HG02763 (cell line): ENCODE measurements around the gene AFAP1.

Source experiments
- ATAC-seq: cut with Tn5 transposase; IDR thresholded peaks from one replicate; pipeline ENCODE4 v1.9.1; 2021; ENCODE audit warnings: mild to moderate bottlenecking, moderate library complexity; ENCODE audit not compliant: unreplicated experiment

AFAP1 gene

GRCh38 chr4:7759635-7760034 lies 180.0 kb downstream of the AFAP1 start:
- no peak for ATAC-seq

GRCh38 chr4:7759216-7759615 lies 180.4 kb downstream of the AFAP1 start:
- ATAC-seq: no peak

- ATAC-seq: no peak
These were observed 181.2 kb downstream of the AFAP1 start for GRCh38 chr4:7758476-7758875.

- ATAC-seq: no peak
These were observed 181.9 kb downstream of the AFAP1 start for GRCh38 chr4:7757501-7758471.

GRCh38 chr4:7756561-7757355 lies 182.9 kb downstream of the AFAP1 start:
- no peak for ATAC-seq

GRCh38 chr4:7756071-7756470 lies 183.6 kb downstream of the AFAP1 start:
- ATAC-seq: no peak

GRCh38 chr4:7755561-7755960 lies 184.1 kb downstream of the AFAP1 start:
- ATAC-seq: no peak

- no peak for ATAC-seq
These were observed 184.9 kb downstream of the AFAP1 start for GRCh38 chr4:7754565-7755262.

GRCh38 chr4:7753931-7754465 lies 185.7 kb downstream of the AFAP1 start:
- ATAC-seq: no peak

- ATAC-seq: no peak
These were observed 186.4 kb downstream of the AFAP1 start for GRCh38 chr4:7753271-7753670.

- no peak for ATAC-seq
These were observed 187.0 kb downstream of the AFAP1 start for GRCh38 chr4:7752649-7753048.

GRCh38 chr4:7750972-7751371 lies 188.7 kb downstream of the AFAP1 start:
- no peak for ATAC-seq

GRCh38 chr4:7750523-7750922 lies 189.1 kb downstream of the AFAP1 start:
- ATAC-seq: no peak

GRCh38 chr4:7747566-7747965 lies 192.1 kb downstream of the AFAP1 start:
- ATAC-seq: no peak

GRCh38 chr4:7747062-7747385 lies 192.6 kb downstream of the AFAP1 start:
- no peak for ATAC-seq

- no peak for ATAC-seq
These were observed 193.2 kb downstream of the AFAP1 start for GRCh38 chr4:7746351-7747061.

- no peak for ATAC-seq
These were observed 194.3 kb downstream of the AFAP1 start for GRCh38 chr4:7745301-7745885.

GRCh38 chr4:7744142-7744804 lies 195.4 kb downstream of the AFAP1 start:
- ATAC-seq: no peak

- no peak for ATAC-seq
These were observed 196.8 kb downstream of the AFAP1 start for GRCh38 chr4:7742807-7743280.
